H9 (cell line): Measurements from ENCODE around the gene OR6S1. TPM values are rescaled to one million over a fixed set of nuclear protein-coding genes. Genes with fewer than 3 reads are reported as not detected.

Experiments
- DNase-seq: peaks from one replicate; pipeline ENCODE4 v3.0.0-alpha.2; 2017
- H2AFZ ChIP-seq: one replicate; pipeline ENCODE4 v1.6.1; 2013; ENCODE audit warnings: mild to moderate bottlenecking, low read length, control low read depth, moderate library complexity
- H2AK5ac ChIP-seq: 2 replicates; pipeline ENCODE4 v1.6.1; 2013; ENCODE audit warnings: low read length, control low read depth, mixed read lengths; ENCODE audit not compliant: insufficient read length
- H2BK120ac ChIP-seq: one replicate; pipeline ENCODE4 v1.6.1; 2013; ENCODE audit warnings: low read depth, mild to moderate bottlenecking, low read length, control low read depth, inconsistent platforms; ENCODE audit not compliant: poor library complexity, severe bottlenecking
- H2BK12ac ChIP-seq: 2 replicates; pipeline ENCODE4 v1.6.1; 2013; ENCODE audit warnings: low read length, control low read depth, mixed read lengths, low read depth; ENCODE audit not compliant: insufficient read length
- H2BK15ac ChIP-seq: 2 replicates; pipeline ENCODE4 v1.6.1; 2013; ENCODE audit warnings: low read depth, low read length, control low read depth
- H2BK20ac ChIP-seq: one replicate; pipeline ENCODE4 v1.6.1; 2013; ENCODE audit warnings: low read depth, mild to moderate bottlenecking, low read length, control low read depth, inconsistent platforms; ENCODE audit not compliant: poor library complexity, severe bottlenecking
- H2BK5ac ChIP-seq: 2 replicates; pipeline ENCODE4 v1.6.1; 2013; ENCODE audit warnings: low read length, control low read depth, mixed read lengths; ENCODE audit not compliant: insufficient read length
- H3K14ac ChIP-seq: 2 replicates; pipeline ENCODE4 v1.6.1; 2013; ENCODE audit warnings: low read length, control low read depth; ENCODE audit not compliant: insufficient read depth
- H3K18ac ChIP-seq: 2 replicates; pipeline ENCODE4 v1.6.1; 2013; ENCODE audit warnings: low read depth, mild to moderate bottlenecking, mixed read lengths, low read length, control low read depth; ENCODE audit not compliant: insufficient read length
- H3K23ac ChIP-seq: 2 replicates; pipeline ENCODE4 v1.6.1; 2013; ENCODE audit warnings: low read length, control low read depth, mixed read lengths, low read depth; ENCODE audit not compliant: insufficient read length
- H3K23me2 ChIP-seq: 2 replicates; pipeline ENCODE4 v1.6.1; 2013; ENCODE audit warnings: low read depth, mild to moderate bottlenecking, mixed read lengths, low read length, control low read depth; ENCODE audit not compliant: insufficient read length, poor library complexity, severe bottlenecking
- H3K27ac ChIP-seq: 2 replicates; pipeline ENCODE4 v1.5.1; 2013; ENCODE audit warnings: low read length, control low read depth, mixed read lengths, low read depth; ENCODE audit not compliant: insufficient read length
- H3K27me3 ChIP-seq: 2 replicates; pipeline ENCODE4 v1.6.1; 2013; ENCODE audit warnings: low read length, control low read depth, inconsistent platforms; ENCODE audit not compliant: insufficient read depth
- H3K4ac ChIP-seq: 2 replicates; pipeline ENCODE4 v1.6.1; 2013; ENCODE audit warnings: low read depth, mild to moderate bottlenecking, control low read depth, inconsistent platforms, low read length, moderate library complexity
- H3K4me1 ChIP-seq: 2 replicates; pipeline ENCODE4 v1.6.1; 2013; ENCODE audit warnings: low read length, control low read depth, inconsistent platforms; ENCODE audit not compliant: insufficient read depth
- H3K4me2 ChIP-seq: 2 replicates; pipeline ENCODE4 v1.6.1; 2013; ENCODE audit warnings: low read length, control low read depth, mixed read lengths; ENCODE audit not compliant: insufficient read length, insufficient read depth
- H3K56ac ChIP-seq: 2 replicates; pipeline ENCODE4 v1.6.1; 2013; ENCODE audit warnings: low read depth, mild to moderate bottlenecking, mixed read lengths, low read length, control low read depth; ENCODE audit not compliant: insufficient read length
- H3K79me1 ChIP-seq: 2 replicates; pipeline ENCODE4 v1.6.1; 2013; ENCODE audit warnings: low read depth, mild to moderate bottlenecking, moderate library complexity, low read length, control low read depth, inconsistent platforms; ENCODE audit not compliant: insufficient read depth, poor library complexity, severe bottlenecking
- H3K79me2 ChIP-seq: 2 replicates; pipeline ENCODE4 v1.6.1; 2013; ENCODE audit warnings: low read length, control low read depth, inconsistent platforms; ENCODE audit not compliant: insufficient read depth
- H3K9ac ChIP-seq: 2 replicates; pipeline ENCODE4 v1.6.1; 2013; ENCODE audit warnings: low read length, control low read depth, mixed read lengths; ENCODE audit not compliant: insufficient read length; ENCODE audit errors: extremely low read depth
- H3K9me3 ChIP-seq: one replicate; pipeline ENCODE4 v1.6.1; 2013; ENCODE audit warnings: low read depth, low read length, inconsistent platforms; ENCODE audit not compliant: control insufficient read depth
- H3T11ph ChIP-seq: one replicate; pipeline ENCODE4 v1.6.1; 2013; ENCODE audit warnings: mild to moderate bottlenecking, low read length, control low read depth, inconsistent platforms
- H4K20me1 ChIP-seq: one replicate; pipeline ENCODE4 v1.6.1; 2013; ENCODE audit not compliant: control insufficient read depth, insufficient read length, insufficient read depth
- H4K5ac ChIP-seq: 2 replicates; pipeline ENCODE4 v1.6.1; 2013; ENCODE audit warnings: low read depth, mild to moderate bottlenecking, mixed read lengths, low read length, control low read depth; ENCODE audit not compliant: insufficient read length
- H4K8ac ChIP-seq: replicated peaks from 2 replicates; pipeline ENCODE4 v1.6.1; 2013; ENCODE audit warnings: low read length, control low read depth, mixed read lengths, low read depth; ENCODE audit not compliant: insufficient read length
- H4K91ac ChIP-seq: 2 replicates; pipeline ENCODE4 v1.6.1; 2013; ENCODE audit warnings: low read depth, mild to moderate bottlenecking, moderate library complexity, mixed read lengths, low read length, control low read depth; ENCODE audit not compliant: insufficient read length
- H3K27ac Mint-ChIP-seq, 3 experiments: 2 replicates in 2 of 3; 3 replicates in 1 of 3; pipeline ENCODE4 v1.8.0; 2020 to 2021; ENCODE audit warnings: mixed read lengths in 3 of 3, mild to moderate bottlenecking in 1 of 3, moderate library complexity in 1 of 3
- H3K27me3 Mint-ChIP-seq: 2 replicates; pipeline ENCODE4 v1.8.0; 2021; ENCODE audit warnings: low read depth, mild to moderate bottlenecking, moderate library complexity, mixed read lengths
- H3K36me3 Mint-ChIP-seq, 3 experiments: 2 replicates in 2 of 3; 3 replicates in 1 of 3; pipeline ENCODE4 v1.8.0; 2020 to 2021; ENCODE audit warnings: low read depth in 3 of 3, mixed read lengths in 3 of 3; ENCODE audit not compliant: insufficient read depth in 1 of 3
- H3K4me1 Mint-ChIP-seq, 2 experiments: 2 replicates each; pipeline ENCODE4 v1.8.0; 2020; ENCODE audit warnings: mixed read lengths in 2 of 2
- H3K4me3 Mint-ChIP-seq, 2 experiments: 2 replicates in 1 of 2; 3 replicates in 1 of 2; pipeline ENCODE4 v1.8.0; 2020 to 2021; ENCODE audit warnings: mild to moderate bottlenecking in 2 of 2, mixed read lengths in 2 of 2, moderate library complexity in 1 of 2
- H3K9me3 Mint-ChIP-seq, 2 experiments: 2 replicates in 1 of 2; 3 replicates in 1 of 2; pipeline ENCODE4 v1.8.0; 2020; ENCODE audit warnings: mild to moderate bottlenecking in 2 of 2, mixed read lengths in 2 of 2, moderate library complexity in 1 of 2
- WGBS: extraction: QIAGEN DNeasy Blood & Tissue Kit; methylation state at CpG from one replicate; pipeline ENCODE4 v1.1.7; 2013; ENCODE audit warnings: missing lambda C conversion rate, low lambda C conversion rate, mixed read lengths; ENCODE audit not compliant: insufficient read length; ENCODE audit errors: extremely low coverage; 5-methylcytosine and 5-hydroxymethylcytosine counted together
- total RNA-seq: library from RNA; stranded (reverse); gene quantifications from 2 replicates; pipeline ENCODE4 v1.2.1, GENCODE V29; 2021
- TF ChIP-seq, protein P1 (sequence below): fragments of 200-600 bp; sonication (generic); conservative IDR thresholded peaks from 3 replicates; pipeline ENCODE4 v1.8.0; 2021; ENCODE audit warnings: antibody characterized with exemption, mild to moderate bottlenecking

Gene OR6S1
- total RNA-seq, 1 experiment from 2014 or later, result not detected

DNA sequence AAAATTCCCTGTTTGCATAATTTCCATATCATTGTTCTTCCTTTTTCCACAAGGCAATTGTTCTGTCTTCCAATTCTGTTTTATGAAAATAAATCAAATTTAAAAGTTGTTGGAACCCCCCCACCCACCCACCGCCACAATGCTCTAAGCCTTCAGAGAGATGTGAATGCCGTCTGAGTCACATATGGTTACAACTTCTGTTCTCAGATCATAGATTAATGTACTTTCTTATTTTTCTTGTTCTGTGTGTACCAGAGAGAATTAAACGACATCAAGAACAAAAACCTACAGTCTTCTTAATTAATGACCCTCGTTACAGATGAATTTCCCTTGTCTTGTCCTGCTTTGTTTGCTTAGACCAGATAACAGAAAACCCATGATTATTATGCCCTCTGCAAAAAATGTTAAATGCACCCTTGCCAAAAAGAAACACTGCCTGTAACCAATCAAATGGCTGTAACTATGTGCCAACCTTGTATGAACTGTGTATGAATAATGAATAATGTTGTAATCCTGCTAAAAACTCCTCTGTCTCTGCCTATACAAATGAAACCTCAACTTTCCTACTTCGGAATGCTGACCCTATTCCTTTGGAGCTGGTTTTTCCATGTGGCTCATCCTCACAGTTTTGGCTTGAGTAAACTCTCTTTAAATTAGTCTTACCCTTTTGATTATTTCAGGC, 14.0 kb downstream of the OR6S1 start:
- no peaks in the 10 kb centered on the region for H3K4me1 ChIP-seq
- H3K4me1 Mint-ChIP-seq, result peaks cover 42 to 43% of the 10 kb centered on the region in 2 experiments
- H3K9ac ChIP-seq, result no peak overlapping the region
- H3K14ac ChIP-seq, result no peak overlapping the region
- no CpG with 5 or more reads among the region's 5 CpGs for WGBS
- no peak overlapping the region for H2BK20ac ChIP-seq
- no peak overlapping the region for H4K5ac ChIP-seq
- H4K8ac ChIP-seq, result no peak overlapping the region
- no peaks in the 10 kb centered on the region for H3K79me2 ChIP-seq
- H3K36me3 Mint-ChIP-seq, result peaks cover 0 to 2% (median 0%) of the 10 kb centered on the region in 3 experiments; a peak in 1 of 7 replicates
- peaks cover 0 to 2% of the 10 kb centered on the region in 2 experiments; a peak in 2 of 5 replicates for H3K9me3 Mint-ChIP-seq
- H2BK12ac ChIP-seq, result no peak overlapping the region
- H3K27me3 Mint-ChIP-seq, result peaks cover 60% of the 10 kb centered on the region
- H3K23ac ChIP-seq, result no peak overlapping the region
- H3K9me3 ChIP-seq, result no peaks in the 10 kb centered on the region
- H3K27me3 ChIP-seq, result peaks cover 8% of the 10 kb centered on the region; the same call in 1 of the 2 replicates
- H2BK5ac ChIP-seq, result no peak overlapping the region
- H3K4me2 ChIP-seq, result peak overlapping the region; percentile 100
- no peak overlapping the region for H3K27ac ChIP-seq
- H3K56ac ChIP-seq, result no peak overlapping the region
- no peak overlapping the region for H3K4ac ChIP-seq
- no peaks in the 10 kb centered on the region for H3K79me1 ChIP-seq
- no peak overlapping the region for H3K18ac ChIP-seq
- DNase-seq, result no peak
- H3K27ac Mint-ChIP-seq, result no peak overlapping the region
- no peak overlapping the region for H2BK120ac ChIP-seq
- no peak overlapping the region for H4K91ac ChIP-seq
- peaks cover 44% of the 10 kb centered on the region for H3K23me2 ChIP-seq
- H3T11ph ChIP-seq, result no peak overlapping the region
- H2AK5ac ChIP-seq, result no peak overlapping the region
- no peak overlapping the region for H2AFZ ChIP-seq
- no peak overlapping the region for H2BK15ac ChIP-seq
- TF ChIP-seq, protein P1, sequence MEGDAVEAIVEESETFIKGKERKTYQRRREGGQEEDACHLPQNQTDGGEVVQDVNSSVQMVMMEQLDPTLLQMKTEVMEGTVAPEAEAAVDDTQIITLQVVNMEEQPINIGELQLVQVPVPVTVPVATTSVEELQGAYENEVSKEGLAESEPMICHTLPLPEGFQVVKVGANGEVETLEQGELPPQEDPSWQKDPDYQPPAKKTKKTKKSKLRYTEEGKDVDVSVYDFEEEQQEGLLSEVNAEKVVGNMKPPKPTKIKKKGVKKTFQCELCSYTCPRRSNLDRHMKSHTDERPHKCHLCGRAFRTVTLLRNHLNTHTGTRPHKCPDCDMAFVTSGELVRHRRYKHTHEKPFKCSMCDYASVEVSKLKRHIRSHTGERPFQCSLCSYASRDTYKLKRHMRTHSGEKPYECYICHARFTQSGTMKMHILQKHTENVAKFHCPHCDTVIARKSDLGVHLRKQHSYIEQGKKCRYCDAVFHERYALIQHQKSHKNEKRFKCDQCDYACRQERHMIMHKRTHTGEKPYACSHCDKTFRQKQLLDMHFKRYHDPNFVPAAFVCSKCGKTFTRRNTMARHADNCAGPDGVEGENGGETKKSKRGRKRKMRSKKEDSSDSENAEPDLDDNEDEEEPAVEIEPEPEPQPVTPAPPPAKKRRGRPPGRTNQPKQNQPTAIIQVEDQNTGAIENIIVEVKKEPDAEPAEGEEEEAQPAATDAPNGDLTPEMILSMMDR, result no peak
- no peaks in the 10 kb centered on the region for H4K20me1 ChIP-seq
- H3K4me3 Mint-ChIP-seq, result peak overlapping the region; percentile 87 to 94
